Choroid plexus epithelial cell (primary cell): ENCODE data around the gene RBFOX1.

Experiments used
- DNase-seq: peaks from one replicate; pipeline ENCODE4 v3.0.0-alpha.2; 2010; ENCODE audit warnings: low read depth
- H3K4me3 ChIP-seq: 2 replicates; pipeline ENCODE4 v1.5.1; 2011; ENCODE audit warnings: low read depth, mild to moderate bottlenecking, control low read depth, low read length, moderate library complexity
- TF ChIP-seq, protein P1 (sequence below): conservative IDR thresholded peaks from 2 replicates; pipeline ENCODE4 v1.5.1; 2011; ENCODE audit warnings: low read depth, mild to moderate bottlenecking, control low read depth, inconsistent platforms, low read length, moderate library complexity

The RBFOX1 gene

DNA sequence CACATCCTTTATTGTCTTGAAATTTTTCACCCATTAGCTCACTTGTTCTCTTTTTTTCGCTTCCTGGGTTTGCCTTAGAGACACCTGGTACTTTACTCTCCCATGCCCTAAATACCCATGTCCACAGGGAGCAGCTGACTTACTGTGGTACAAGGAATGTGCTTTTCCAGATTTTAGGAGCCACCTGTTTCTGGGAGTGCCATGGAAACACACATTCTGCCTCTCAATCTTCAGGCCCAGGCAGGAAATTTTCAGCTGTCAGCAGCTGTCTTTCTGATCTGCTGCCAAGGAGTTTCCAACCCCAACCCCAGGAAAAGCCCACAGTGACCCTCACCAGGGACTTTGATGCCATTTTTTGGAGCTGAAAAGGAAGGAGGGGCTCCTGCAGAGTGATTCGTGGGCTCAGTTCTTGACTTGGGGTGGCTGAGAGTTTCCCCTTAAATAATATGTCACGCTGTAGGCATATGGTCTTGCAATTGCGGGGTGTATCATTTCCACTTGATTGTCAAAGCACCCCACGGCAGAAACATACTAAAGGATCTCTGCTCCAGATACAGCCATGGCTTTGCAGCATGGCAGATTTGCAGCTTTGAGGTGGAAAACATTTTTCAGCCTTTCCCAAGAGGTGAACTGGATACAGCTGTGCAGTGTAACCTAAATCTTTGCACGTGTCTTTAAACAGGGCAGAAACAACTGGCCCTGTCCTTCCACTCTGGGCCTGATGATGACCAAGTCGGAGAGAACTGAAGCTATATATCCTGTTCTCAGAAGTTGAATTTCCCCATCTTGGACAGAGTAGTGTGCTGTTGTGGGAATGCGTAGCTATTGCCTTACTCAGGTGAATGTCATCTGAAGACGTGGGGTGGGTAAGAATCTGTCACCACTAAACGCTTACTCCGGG is 19.2 kb downstream of the RBFOX1 start:
- H3K4me3 ChIP-seq, result no peak overlapping the region
- TF ChIP-seq, protein P1, sequence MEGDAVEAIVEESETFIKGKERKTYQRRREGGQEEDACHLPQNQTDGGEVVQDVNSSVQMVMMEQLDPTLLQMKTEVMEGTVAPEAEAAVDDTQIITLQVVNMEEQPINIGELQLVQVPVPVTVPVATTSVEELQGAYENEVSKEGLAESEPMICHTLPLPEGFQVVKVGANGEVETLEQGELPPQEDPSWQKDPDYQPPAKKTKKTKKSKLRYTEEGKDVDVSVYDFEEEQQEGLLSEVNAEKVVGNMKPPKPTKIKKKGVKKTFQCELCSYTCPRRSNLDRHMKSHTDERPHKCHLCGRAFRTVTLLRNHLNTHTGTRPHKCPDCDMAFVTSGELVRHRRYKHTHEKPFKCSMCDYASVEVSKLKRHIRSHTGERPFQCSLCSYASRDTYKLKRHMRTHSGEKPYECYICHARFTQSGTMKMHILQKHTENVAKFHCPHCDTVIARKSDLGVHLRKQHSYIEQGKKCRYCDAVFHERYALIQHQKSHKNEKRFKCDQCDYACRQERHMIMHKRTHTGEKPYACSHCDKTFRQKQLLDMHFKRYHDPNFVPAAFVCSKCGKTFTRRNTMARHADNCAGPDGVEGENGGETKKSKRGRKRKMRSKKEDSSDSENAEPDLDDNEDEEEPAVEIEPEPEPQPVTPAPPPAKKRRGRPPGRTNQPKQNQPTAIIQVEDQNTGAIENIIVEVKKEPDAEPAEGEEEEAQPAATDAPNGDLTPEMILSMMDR, result no peak
- DNase-seq, result no peak

DNA sequence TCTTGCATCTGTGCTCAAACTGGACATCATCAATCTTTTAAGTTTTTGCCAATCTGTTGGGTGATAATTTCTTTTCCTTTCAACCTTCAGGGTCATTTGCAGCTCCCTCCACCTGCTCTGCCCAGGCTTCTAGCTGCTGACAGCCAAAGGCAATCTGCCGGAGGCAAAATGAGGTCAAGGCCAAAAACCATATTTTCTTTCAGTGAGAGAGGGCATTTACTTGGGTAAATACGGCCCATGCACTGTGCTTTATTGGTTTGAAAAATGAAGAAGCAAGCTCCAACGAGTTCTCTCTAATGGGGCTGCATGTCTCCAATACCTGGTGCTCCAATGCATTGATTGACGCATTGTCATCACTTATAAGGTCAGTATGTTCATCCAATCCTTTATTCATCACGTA is 23.1 kb downstream of the RBFOX1 start:
- TF ChIP-seq, protein P1, result no peak
- no peak overlapping the region for H3K4me3 ChIP-seq
- no peak for DNase-seq

DNA sequence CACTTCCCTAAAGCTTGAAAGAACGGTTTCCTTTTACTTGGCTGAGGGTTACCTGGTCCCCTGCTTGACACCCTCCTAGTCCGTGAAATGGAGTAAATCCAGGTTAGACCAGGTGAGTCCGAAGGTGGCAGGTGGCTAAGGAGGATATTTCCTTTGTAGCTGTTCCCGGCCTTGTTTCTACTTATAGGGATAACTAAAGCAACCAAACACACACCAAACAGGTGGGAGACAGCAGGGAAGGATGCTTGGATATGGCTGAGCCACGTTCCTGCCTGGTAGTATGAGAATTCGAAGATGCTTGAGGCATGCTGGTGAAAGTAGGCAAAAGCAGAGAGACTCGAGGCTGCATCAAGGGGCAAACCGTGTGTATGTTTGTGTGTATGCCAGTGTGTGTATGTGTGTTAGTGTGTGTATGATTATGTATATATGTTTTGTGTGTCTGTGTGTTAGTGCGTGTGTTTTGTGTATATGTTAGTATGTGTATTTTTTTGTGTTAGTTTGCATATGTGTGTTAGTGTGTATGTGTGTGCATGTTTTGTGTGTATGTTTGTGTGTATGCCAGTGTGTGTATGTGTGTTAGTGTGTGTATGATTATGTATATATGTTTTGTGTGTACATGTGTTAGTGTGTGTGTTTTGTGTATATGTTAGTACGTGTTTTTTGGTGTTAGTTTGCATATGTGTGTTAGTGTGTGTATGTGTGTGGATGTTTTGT is 28.9 kb downstream of the RBFOX1 start:
- H3K4me3 ChIP-seq, result no peak overlapping the region
- TF ChIP-seq, protein P1, result no peak

DNA sequence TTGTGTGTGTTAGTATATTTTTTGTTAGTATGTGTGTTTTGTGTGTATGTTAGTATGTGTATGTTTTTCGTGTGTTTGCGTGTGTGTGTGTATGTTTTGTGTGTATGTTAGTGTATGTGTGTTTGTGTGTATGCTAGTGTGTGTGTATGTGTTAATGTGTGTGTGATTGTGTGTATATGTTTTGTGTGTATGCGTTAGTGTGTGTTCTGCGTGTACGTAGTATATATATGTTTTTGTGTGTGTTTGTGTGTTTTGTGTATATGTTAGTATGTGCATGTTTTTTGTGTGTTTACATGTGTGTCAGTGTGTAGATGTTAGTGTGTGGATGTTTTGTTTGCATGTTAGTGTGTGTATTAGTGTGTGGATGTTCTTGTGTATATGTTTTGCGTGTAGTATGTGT is 29.6 kb downstream of the RBFOX1 start:
- H3K4me3 ChIP-seq, result no peak overlapping the region
- TF ChIP-seq, protein P1, result no peak
- DNase-seq, result no peak

More for the DNA sequence above, 28.9 kb downstream of the RBFOX1 start:
- DNase-seq, result no peak

GRCh38 chr16:7363422-7364417 is 31.1 kb downstream of the RBFOX1 start:
- H3K4me3 ChIP-seq, result no peak overlapping the region
- no peak for DNase-seq
- TF ChIP-seq, protein P1, result no peak

GRCh38 chr16:7366041-7366440 is 33.4 kb downstream of the RBFOX1 start:
- DNase-seq, result no peak
- TF ChIP-seq, protein P1, result no peak

More at GRCh38 chr16:7366041-7366440, 33.4 kb downstream of the RBFOX1 start:
- H3K4me3 ChIP-seq, result no peak overlapping the region
